ENCODE measurements around the gene THRB. TPM values are rescaled to one million over a fixed set of nuclear protein-coding genes. Genes with fewer than 3 reads are reported as not detected.

The THRB gene
- total RNA-seq, 5 donors from 2014 or later (not counting 1 experiment from before 2014, with no cell fraction given), result 0.03 to 0.29 (median 0.19) TPM; not detected in 2

- ChIA-PET POLR2A (no interaction called here), CTCF (no interaction called here)
- Mint-ChIP-seq H3K4me1 (no peaks in the 10 kb centered on the region), H3K27me3 (no peaks in the 10 kb centered on the region), H3K4me3 (no peak overlapping the region), H3K9me3 (peaks cover 2 to 8% (median 2%) of the 10 kb centered on the region in 3 donors), H3K36me3 (no peaks in the 10 kb centered on the region), H3K27ac (no peak overlapping the region)
- Histone ChIP-seq H3K4me3 (ENCODE audit: control insufficient read depth in 1 of 2, extremely low read depth in 1 of 2, low read length in 1 of 2) (no peak overlapping the region), H3K27ac (ENCODE audit: low read length) (no peak overlapping the region), H3K4me1 (ENCODE audit: control insufficient read depth in 1 of 2, extremely low read depth in 1 of 2, insufficient read depth in 2 of 2, low read length in 2 of 2) (no peaks in the 10 kb centered on the region), H3K27me3 (replicated peaks in 1 of 2; ENCODE audit: control insufficient read depth in 2 of 2, extremely low read depth in 1 of 2, insufficient read depth in 2 of 2, low read length in 1 of 2) (no peaks in the 10 kb centered on the region), H3K9me3 (no peaks in the 10 kb centered on the region), H3K36me3 (ENCODE audit: control insufficient read depth in 2 of 2, extremely low read depth in 1 of 2, insufficient read depth in 1 of 2, low read length in 1 of 2) (no peaks in the 10 kb centered on the region)
- no CpG with 5 or more reads among the region's 2 CpGs for WGBS (ENCODE audit: insufficient coverage)
- DNase-seq (no peak), ATAC-seq (replicated peaks in 1 of 4) (no peak)
These were observed 33.7 kb downstream of the THRB start for GRCh38 chr3:24460974-24461373.

DNA sequence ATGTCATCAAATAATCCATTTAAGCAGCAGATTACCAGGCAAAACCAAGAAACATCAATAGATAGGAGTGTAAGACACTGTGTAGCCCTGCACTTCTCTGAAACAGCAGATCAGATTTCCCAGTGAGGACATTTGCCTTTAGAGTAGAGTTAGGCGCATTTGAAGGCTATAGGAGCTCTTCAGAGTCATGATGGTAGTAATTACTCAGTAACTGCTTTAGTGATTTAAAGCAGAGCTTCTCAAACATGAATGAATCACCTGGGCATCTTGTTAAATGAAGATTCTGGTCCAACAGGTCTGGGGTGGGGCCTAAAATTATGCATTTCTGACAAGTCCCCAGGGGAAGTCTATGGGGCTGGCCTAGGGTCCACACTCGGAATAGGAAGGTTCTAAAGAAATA is 36.9 kb downstream of the THRB start:
- Mint-ChIP-seq H3K4me3 (no peak overlapping the region), H3K9me3 (peaks cover 0 to 4% (median 0%) of the 10 kb centered on the region in 3 donors), H3K4me1 (no peaks in the 10 kb centered on the region), H3K36me3 (no peaks in the 10 kb centered on the region), H3K27ac (no peak overlapping the region), H3K27me3 (no peaks in the 10 kb centered on the region)
- Histone ChIP-seq H3K4me1 (ENCODE audit: control insufficient read depth in 1 of 2, extremely low read depth in 1 of 2, insufficient read depth in 2 of 2, low read length in 2 of 2) (no peaks in the 10 kb centered on the region), H3K27me3 (replicated peaks in 1 of 2; ENCODE audit: control insufficient read depth in 2 of 2, extremely low read depth in 1 of 2, insufficient read depth in 2 of 2, low read length in 1 of 2) (no peaks in the 10 kb centered on the region), H3K36me3 (ENCODE audit: control insufficient read depth in 2 of 2, extremely low read depth in 1 of 2, insufficient read depth in 1 of 2, low read length in 1 of 2) (no peaks in the 10 kb centered on the region), H3K9me3 (no peaks in the 10 kb centered on the region), H3K27ac (ENCODE audit: low read length) (no peak overlapping the region), H3K4me3 (ENCODE audit: control insufficient read depth in 1 of 2, extremely low read depth in 1 of 2, low read length in 1 of 2) (no peak overlapping the region)
- ATAC-seq (replicated peaks in 1 of 4) (no peak), DNase-seq (no peak)
- 13% methylated on average over 1 of the region's 2 CpGs for WGBS (ENCODE audit: insufficient coverage)
- CTCF ChIA-PET, result no interaction called here
- POLR2A ChIA-PET, result no interaction called here

GRCh38 chr3:24454856-24455255 is 39.8 kb downstream of the THRB start:
- no CpG with 5 or more reads among the region's 3 CpGs for WGBS (ENCODE audit: insufficient coverage)
- no peaks in the 10 kb centered on the region for H3K27me3 Mint-ChIP-seq
- Histone ChIP-seq H3K27ac (ENCODE audit: low read length) (no peak overlapping the region), H3K4me3 (ENCODE audit: control insufficient read depth in 1 of 2, extremely low read depth in 1 of 2, low read length in 1 of 2) (no peak overlapping the region), H3K9me3 (no peaks in the 10 kb centered on the region), H3K36me3 (ENCODE audit: control insufficient read depth in 2 of 2, extremely low read depth in 1 of 2, insufficient read depth in 1 of 2, low read length in 1 of 2) (no peaks in the 10 kb centered on the region), H3K4me1 (ENCODE audit: control insufficient read depth in 1 of 2, extremely low read depth in 1 of 2, insufficient read depth in 2 of 2, low read length in 2 of 2) (no peaks in the 10 kb centered on the region), H3K27me3 (replicated peaks in 1 of 2; ENCODE audit: control insufficient read depth in 2 of 2, extremely low read depth in 1 of 2, insufficient read depth in 2 of 2, low read length in 1 of 2) (no peaks in the 10 kb centered on the region)
- no peaks in the 10 kb centered on the region for H3K36me3 Mint-ChIP-seq
- no peaks in the 10 kb centered on the region for H3K4me1 Mint-ChIP-seq
- peaks cover 0 to 4% (median 0%) of the 10 kb centered on the region in 3 donors for H3K9me3 Mint-ChIP-seq
- CTCF ChIA-PET, result no interaction called here
- DNase-seq, result no peak
- no peak for ATAC-seq (replicated peaks in 1 of 4)
- POLR2A ChIA-PET, result no interaction called here
- H3K27ac Mint-ChIP-seq, result no peak overlapping the region
- H3K4me3 Mint-ChIP-seq, result no peak overlapping the region

GRCh38 chr3:24454393-24454792 is 40.3 kb downstream of the THRB start:
- Mint-ChIP-seq H3K27me3 (no peaks in the 10 kb centered on the region), H3K4me3 (no peak overlapping the region), H3K36me3 (no peaks in the 10 kb centered on the region), H3K9me3 (peaks cover 0 to 4% (median 0%) of the 10 kb centered on the region in 3 donors), H3K4me1 (no peaks in the 10 kb centered on the region), H3K27ac (no peak overlapping the region)
- no peaks in the 10 kb centered on the region for H3K4me1 ChIP-seq (ENCODE audit: control insufficient read depth in 1 of 2, extremely low read depth in 1 of 2, insufficient read depth in 2 of 2, low read length in 2 of 2)
- H3K36me3 ChIP-seq (ENCODE audit: control insufficient read depth in 2 of 2, extremely low read depth in 1 of 2, insufficient read depth in 1 of 2, low read length in 1 of 2), result no peaks in the 10 kb centered on the region
- no peaks in the 10 kb centered on the region for H3K9me3 ChIP-seq
- no peak for ATAC-seq (replicated peaks in 1 of 4)
- H3K27ac ChIP-seq (ENCODE audit: low read length), result no peak overlapping the region
- ChIA-PET POLR2A (no interaction called here), CTCF (no interaction called here)
- H3K27me3 ChIP-seq (replicated peaks in 1 of 2; ENCODE audit: control insufficient read depth in 2 of 2, extremely low read depth in 1 of 2, insufficient read depth in 2 of 2, low read length in 1 of 2), result no peaks in the 10 kb centered on the region
- DNase-seq, result no peak
- H3K4me3 ChIP-seq (ENCODE audit: control insufficient read depth in 1 of 2, extremely low read depth in 1 of 2, low read length in 1 of 2), result no peak overlapping the region

DNA sequence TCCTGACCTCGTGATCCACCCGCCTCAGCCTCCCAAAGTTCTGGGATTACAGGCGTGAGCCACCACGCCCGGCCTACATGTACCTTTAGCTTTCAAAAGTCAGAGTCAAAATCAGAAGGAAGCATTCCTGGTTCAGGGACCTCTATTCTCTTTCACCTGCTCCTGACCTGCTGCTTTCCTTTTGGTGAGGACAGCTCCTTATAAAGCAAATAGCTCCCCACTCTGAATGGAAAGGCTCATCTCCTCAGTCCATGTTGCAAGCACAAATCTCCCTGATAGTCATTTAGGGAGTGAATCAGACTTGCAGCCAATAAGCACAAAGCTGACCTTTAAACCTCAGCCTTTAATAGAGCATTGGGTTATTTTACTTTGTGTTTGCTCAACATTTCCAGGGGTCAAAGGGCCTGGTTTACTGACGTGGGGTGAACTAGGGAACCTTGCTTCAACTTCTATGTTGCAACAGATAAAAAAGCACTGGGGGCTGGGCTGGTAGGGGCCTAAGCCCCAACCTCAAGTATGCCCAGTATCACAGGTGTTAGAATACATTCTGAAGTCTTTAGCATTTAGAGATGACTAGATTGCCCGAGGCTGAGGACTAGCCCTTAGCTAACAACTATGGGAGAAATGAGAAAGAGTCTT is 43.1 kb downstream of the THRB start:
- 85% methylated on average over 6 of the region's 7 CpGs for WGBS (ENCODE audit: insufficient coverage)
- Mint-ChIP-seq H3K4me3 (no peak overlapping the region), H3K27ac (no peak overlapping the region), H3K27me3 (no peaks in the 10 kb centered on the region), H3K9me3 (peaks cover 0 to 4% (median 0%) of the 10 kb centered on the region in 3 donors), H3K4me1 (no peaks in the 10 kb centered on the region), H3K36me3 (no peaks in the 10 kb centered on the region)
- POLR2A ChIA-PET, result no interaction called here
- Histone ChIP-seq H3K4me1 (ENCODE audit: control insufficient read depth in 1 of 2, extremely low read depth in 1 of 2, insufficient read depth in 2 of 2, low read length in 2 of 2) (no peaks in the 10 kb centered on the region), H3K9me3 (no peaks in the 10 kb centered on the region), H3K36me3 (ENCODE audit: control insufficient read depth in 2 of 2, extremely low read depth in 1 of 2, insufficient read depth in 1 of 2, low read length in 1 of 2) (no peaks in the 10 kb centered on the region), H3K27ac (ENCODE audit: low read length) (no peak overlapping the region), H3K4me3 (ENCODE audit: control insufficient read depth in 1 of 2, extremely low read depth in 1 of 2, low read length in 1 of 2) (no peak overlapping the region), H3K27me3 (replicated peaks in 1 of 2; ENCODE audit: control insufficient read depth in 2 of 2, extremely low read depth in 1 of 2, insufficient read depth in 2 of 2, low read length in 1 of 2) (no peaks in the 10 kb centered on the region)
- no peak for ATAC-seq (replicated peaks in 1 of 4)
- CTCF ChIA-PET, result no interaction called here
- DNase-seq, result no peak

- no peak overlapping the region for H3K4me3 Mint-ChIP-seq
These were observed 44.3 kb downstream of the THRB start for GRCh38 chr3:24450160-24450907.

More at GRCh38 chr3:24450160-24450907, 44.3 kb downstream of the THRB start:
- Histone ChIP-seq H3K9me3 (no peaks in the 10 kb centered on the region), H3K4me1 (ENCODE audit: control insufficient read depth in 1 of 2, extremely low read depth in 1 of 2, insufficient read depth in 2 of 2, low read length in 2 of 2) (no peaks in the 10 kb centered on the region), H3K4me3 (ENCODE audit: control insufficient read depth in 1 of 2, extremely low read depth in 1 of 2, low read length in 1 of 2) (no peak overlapping the region), H3K27me3 (replicated peaks in 1 of 2; ENCODE audit: control insufficient read depth in 2 of 2, extremely low read depth in 1 of 2, insufficient read depth in 2 of 2, low read length in 1 of 2) (no peaks in the 10 kb centered on the region), H3K27ac (ENCODE audit: low read length) (no peak overlapping the region), H3K36me3 (ENCODE audit: control insufficient read depth in 2 of 2, extremely low read depth in 1 of 2, insufficient read depth in 1 of 2, low read length in 1 of 2) (no peaks in the 10 kb centered on the region)
- POLR2A ChIA-PET, result no interaction called here
- Mint-ChIP-seq H3K27me3 (no peaks in the 10 kb centered on the region), H3K9me3 (peaks cover 0 to 4% (median 0%) of the 10 kb centered on the region in 3 donors), H3K27ac (no peak overlapping the region), H3K4me1 (no peaks in the 10 kb centered on the region), H3K36me3 (no peaks in the 10 kb centered on the region)
- CTCF ChIA-PET, result no interaction called here
- DNase-seq (no peak), ATAC-seq (replicated peaks in 1 of 4) (no peak)
- no CpG with 5 or more reads among the region's 5 CpGs for WGBS (ENCODE audit: insufficient coverage)
